Pancreas (tissue), 10 donors: ENCODE results near the gene TTC3. TPM values are rescaled to one million over a fixed set of nuclear protein-coding genes. Genes with fewer than 3 reads are reported as not detected.
"Not testable (repeated sequence)": the region's sequence is repeated elsewhere in the genome, so short reads cannot be mapped to it uniquely, and the experiment has no call there.

Source experiments
- ATAC-seq, 4 donors: fragments of 200-7000 bp; cut with Tn5 transposase; one replicate each; pipeline versions ENCODE4 v1.8.0 to v1.9.1; 2020; ENCODE audit warnings: mild to moderate bottlenecking in 4 of 4, moderate library complexity in 4 of 4
- DNase-seq, 6 donors: peaks; one replicate each; pipeline ENCODE4 v3.0.0-alpha.2; 2020
- FAIRE-seq: peaks from 2 replicates; lab custom pipeline; 2012; peaks lifted over from hg19 to GRCh38; lab: Jason Lieb, UNC
- H3K27ac ChIP-seq, 4 donors: fragments of 200-600 bp; sonication (generic); 1 replicate in 3 of 4; 2 replicates in 1 of 4; pipeline versions ENCODE4 v1.5.0 to v1.8.0; 2020
- H3K27me3 ChIP-seq, 4 donors: fragments of 200-600 bp; one replicate each; pipeline ENCODE4 v1.8.0; 2021
- H3K36me3 ChIP-seq, 3 donors: fragments of 200-600 bp; sonication (generic) in 1 of 3; one replicate each; pipeline versions ENCODE4 v1.5.0 to v1.8.0; 2020 to 2021
- H3K4me1 ChIP-seq, 3 donors: fragments of 200-600 bp; one replicate each; pipeline ENCODE4 v1.8.0; 2021
- H3K4me3 ChIP-seq, 4 donors: fragments of 200-600 bp; sonication (generic) in 2 of 4; one replicate each; pipeline versions ENCODE4 v1.5.0 to v1.8.0; 2020 to 2021
- H3K9me3 ChIP-seq, 4 donors: fragments of 200-600 bp; one replicate each; pipeline ENCODE4 v1.8.0; 2021
- WGBS, 2 donors: extraction: QIAGEN DNeasy Blood & Tissue Kit; methylation state at CpG; one replicate each; pipeline ENCODE4 v1.1.7; 2013; 5-methylcytosine and 5-hydroxymethylcytosine counted together
- intact Hi-C, 3 donors: fragments of 100-400 bp; cut with DNase I; formaldehyde crosslinking; loops; one replicate each; pipeline versions ENCODE4 v1.11.1 to v1.14.2; 2022
- polyA plus RNA-seq, 2 donors: library from polyadenylated mRNA; stranded (reverse); fragments of 200-250 nt; gene quantifications; one replicate each; pipeline ENCODE4 v1.2.3, GENCODE V29; 2013
- total RNA-seq, 6 donors: library from RNA; stranded (reverse); fragmentation: NEBNext Ultra II Directional in 4 of 6; extraction: Animal tissue kit (Norgen Biotek cat#: 25700) in 4 of 6; gene quantifications; one replicate each; pipeline versions ENCODE4 v1.2.1 to v1.2.4, GENCODE V29; 2021 to 2023
- TF ChIP-seq, protein P1 (sequence below), 4 donors: fragments of 200-600 bp; sonication (generic) in 3 of 4; IDR thresholded peaks; one replicate each; pipeline versions ENCODE4 v1.5.0 to v1.8.0; 2021; ENCODE audit warnings: antibody characterized with exemption in 4 of 4
- donor health status: healthy with polysubstance abuse.
- donor health status: DM: no; HTN: no; CAD: no; lungs with moderate emphysema.
- donor health status: DM: no; HTN: no; CAD: no.
- donor health status: control.
- donor health status: control.
- donor health status: Bipolar disorder and iron deficiency.
- donor health status: DM: yes; HTN: yes; CAD: no.
- donor health status: DM: no; HTN: no; CAD: no.
- donor health status: DM: no; HTN: no; CAD: no.
- donor health status: DM: yes; HTN: yes; CAD: no.

Gene TTC3
- total and polyA plus RNA-seq, 8 donors, result 24.6 to 103 (median 62.8) TPM

DNA sequence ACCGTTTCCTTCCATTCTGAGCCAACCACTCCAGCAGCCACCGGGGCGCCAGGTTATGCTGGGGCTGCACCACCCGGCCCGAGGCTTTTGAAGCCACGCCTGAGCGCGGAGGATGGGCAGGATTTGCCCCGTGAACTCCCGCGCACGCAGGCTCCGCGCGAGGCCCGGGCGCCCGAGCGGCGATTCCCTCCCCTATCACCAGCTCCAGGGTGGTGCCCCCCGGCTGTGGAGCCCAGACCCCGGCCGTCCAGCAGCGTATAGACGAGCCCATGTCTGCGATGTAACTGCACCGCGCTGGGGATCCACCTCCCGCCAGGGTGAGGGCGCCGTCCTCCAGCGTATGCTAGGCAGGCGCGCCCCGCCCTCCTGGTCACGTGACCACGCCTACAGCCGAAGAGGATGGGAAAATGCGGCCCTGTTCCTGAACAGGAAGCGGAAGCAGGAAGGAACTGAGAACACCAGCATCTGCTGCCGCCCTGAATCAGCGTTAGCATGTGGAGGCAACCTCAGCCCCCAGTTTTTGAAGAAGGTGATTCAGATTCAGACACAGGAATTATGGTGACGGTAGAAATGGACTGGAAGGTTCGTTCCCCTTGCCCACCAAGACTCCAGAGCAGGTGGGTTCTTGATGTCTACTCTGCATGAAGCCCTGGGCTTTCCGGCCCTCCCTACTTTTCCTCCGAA, 148.1 kb downstream of the TTC3 start:
- Histone ChIP-seq H3K27me3 (no peaks in the 10 kb centered on the region), H3K4me1 (peaks cover 0 to 3% (median 0%) of the 10 kb centered on the region in 3 donors), H3K36me3 (peaks cover 0 to 25% (median 12%) of the 10 kb centered on the region in 3 donors), H3K9me3 (no peaks in the 10 kb centered on the region), H3K4me3 (peak overlapping the region; percentile 23 to 66 (median 56)), H3K27ac (peak overlapping the region; percentile 54 to 73 (median 64))
- TF ChIP-seq, protein P1, sequence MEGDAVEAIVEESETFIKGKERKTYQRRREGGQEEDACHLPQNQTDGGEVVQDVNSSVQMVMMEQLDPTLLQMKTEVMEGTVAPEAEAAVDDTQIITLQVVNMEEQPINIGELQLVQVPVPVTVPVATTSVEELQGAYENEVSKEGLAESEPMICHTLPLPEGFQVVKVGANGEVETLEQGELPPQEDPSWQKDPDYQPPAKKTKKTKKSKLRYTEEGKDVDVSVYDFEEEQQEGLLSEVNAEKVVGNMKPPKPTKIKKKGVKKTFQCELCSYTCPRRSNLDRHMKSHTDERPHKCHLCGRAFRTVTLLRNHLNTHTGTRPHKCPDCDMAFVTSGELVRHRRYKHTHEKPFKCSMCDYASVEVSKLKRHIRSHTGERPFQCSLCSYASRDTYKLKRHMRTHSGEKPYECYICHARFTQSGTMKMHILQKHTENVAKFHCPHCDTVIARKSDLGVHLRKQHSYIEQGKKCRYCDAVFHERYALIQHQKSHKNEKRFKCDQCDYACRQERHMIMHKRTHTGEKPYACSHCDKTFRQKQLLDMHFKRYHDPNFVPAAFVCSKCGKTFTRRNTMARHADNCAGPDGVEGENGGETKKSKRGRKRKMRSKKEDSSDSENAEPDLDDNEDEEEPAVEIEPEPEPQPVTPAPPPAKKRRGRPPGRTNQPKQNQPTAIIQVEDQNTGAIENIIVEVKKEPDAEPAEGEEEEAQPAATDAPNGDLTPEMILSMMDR (IDR thresholded peaks at IDR 0.05), result no peak
- FAIRE-seq (no peak), ATAC-seq (peak; percentile 95 to 98 (median 96)), DNase-seq (peak; percentile 89 to 95 (median 93))
- intact Hi-C loops, result no loop called here
- 8 to 9% methylated on average over 46 of the region's 46 CpGs for WGBS, 2 donors

DNA sequence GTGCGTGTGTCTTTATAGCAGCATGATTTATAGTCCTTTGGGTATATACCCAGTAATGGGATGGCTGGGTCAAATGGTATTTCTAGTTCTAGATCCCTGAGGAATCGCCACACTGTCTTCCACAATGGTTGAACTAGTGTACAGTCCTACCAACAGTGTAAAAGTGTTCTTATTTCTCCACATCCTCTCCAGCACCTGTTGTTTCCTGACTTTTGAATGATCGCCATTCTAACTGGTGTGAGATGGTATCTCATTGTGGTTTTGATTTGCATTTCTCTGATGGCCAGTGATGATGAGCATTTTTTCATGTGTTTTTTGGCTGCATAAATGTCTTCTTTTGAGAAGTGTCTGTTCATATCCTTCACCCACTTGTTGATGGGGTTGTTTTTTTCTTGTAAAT, 149.2 kb downstream of the TTC3 start:
- peaks cover 0 to 34% (median 15%) of the 10 kb centered on the region in 3 donors for H3K36me3 ChIP-seq

DNA sequence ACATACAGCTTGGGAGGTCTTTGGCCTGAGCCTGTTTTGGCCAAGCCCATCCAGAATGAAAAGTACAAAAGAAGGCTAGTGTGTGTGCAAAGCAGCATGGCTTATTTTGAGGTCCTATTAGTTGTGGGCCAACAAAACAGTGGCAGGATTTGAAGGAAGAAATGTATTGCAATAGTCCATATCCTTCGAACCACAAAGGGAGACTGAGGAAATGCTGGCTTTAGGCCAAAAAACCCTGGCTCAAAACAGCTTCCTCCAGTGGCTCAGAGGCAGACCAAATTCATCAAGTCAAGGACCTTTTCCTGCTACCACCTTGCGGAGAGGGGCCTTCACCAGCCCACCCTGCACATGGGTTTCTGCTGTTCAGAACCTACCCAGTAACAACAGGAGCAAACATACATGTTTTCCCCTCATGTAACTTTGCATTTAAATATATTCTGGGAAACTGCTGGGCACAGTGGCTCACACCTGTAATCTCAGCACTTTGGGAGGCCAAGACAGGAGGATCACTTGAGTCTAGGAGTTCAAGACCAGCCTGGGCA, 150.8 kb downstream of the TTC3 start:
- FAIRE-seq, result no peak
- no peak for ATAC-seq
- Histone ChIP-seq H3K4me3 (no peak overlapping the region), H3K4me1 (peaks cover 0 to 3% (median 0%) of the 10 kb centered on the region in 3 donors), H3K9me3 (no peaks in the 10 kb centered on the region), H3K27ac (no peak overlapping the region), H3K36me3 (peaks cover 5 to 42% (median 23%) of the 10 kb centered on the region in 3 donors), H3K27me3 (no peaks in the 10 kb centered on the region)
- WGBS, 2 donors, result 88 to 90% methylated on average over 2 of the region's 2 CpGs
- DNase-seq, result no peak
- intact Hi-C loops, result no loop called here
- TF ChIP-seq, protein P1 (IDR thresholded peaks at IDR 0.05), result no peak

More for the DNA sequence above, 149.2 kb downstream of the TTC3 start:
- ATAC-seq, H3K4me3 ChIP-seq, FAIRE-seq, H3K27me3 ChIP-seq, H3K4me1 ChIP-seq, H3K27ac ChIP-seq, DNase-seq, intact Hi-C loops, H3K9me3 ChIP-seq: not testable (repeated sequence)
- WGBS, 2 donors, result 92 to 98% methylated on average over 3 of the region's 3 CpGs

DNA sequence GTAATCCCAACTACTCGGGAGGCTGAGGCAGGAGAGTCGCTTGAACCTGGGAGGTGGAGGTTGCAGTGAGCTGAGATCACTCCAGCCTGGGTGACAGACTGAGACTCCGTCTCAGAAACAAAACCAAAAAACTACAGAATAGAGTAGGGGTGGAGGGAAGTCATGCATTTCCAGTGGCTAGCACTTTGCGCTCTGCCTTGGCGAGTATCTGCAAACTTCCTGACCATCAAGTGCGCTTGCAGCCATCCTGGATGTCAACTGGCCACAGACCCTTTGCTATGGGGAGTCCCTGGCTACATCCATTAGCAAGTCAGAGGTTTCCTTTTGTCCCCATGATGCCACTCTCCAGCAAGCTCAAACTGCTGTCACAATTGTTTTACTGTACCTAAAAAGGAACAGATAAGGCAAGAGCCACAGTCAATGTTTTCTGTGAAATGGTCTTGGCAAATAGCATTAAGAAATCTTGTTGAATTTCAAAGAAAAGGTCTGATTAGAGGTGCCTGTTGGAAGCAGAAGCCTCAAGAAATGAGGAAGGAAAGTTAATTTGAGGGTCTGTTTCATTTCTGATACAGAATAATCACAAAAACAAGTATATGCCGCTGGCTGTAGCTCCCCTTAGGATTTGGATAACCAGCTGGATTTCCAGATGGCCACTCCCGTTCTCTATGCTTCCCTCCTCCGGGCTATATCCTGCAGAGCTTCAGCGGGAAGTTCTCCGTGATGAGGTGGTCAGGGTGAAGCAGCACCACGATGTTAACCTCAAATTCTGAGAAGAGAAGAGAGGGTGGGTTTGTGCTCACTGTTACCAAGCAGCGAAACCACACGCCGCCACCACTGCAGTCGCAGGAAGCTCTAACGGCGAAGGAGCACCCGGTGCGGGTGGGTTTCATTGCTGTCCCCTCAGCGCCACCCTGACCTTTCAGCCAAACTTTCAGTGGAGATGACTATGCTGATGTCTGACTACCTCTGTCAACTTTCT, 152.1 kb downstream of the TTC3 start:
- no peak for ATAC-seq
- TF ChIP-seq, protein P1 (IDR thresholded peaks at IDR 0.05), result no peak
- intact Hi-C loops, result no loop called here
- Histone ChIP-seq H3K4me3 (no peak overlapping the region), H3K36me3 (peaks cover 5 to 46% (median 23%) of the 10 kb centered on the region in 3 donors), H3K4me1 (peaks cover 0 to under 1% (median 0%) of the 10 kb centered on the region in 3 donors), H3K27me3 (no peaks in the 10 kb centered on the region), H3K9me3 (no peaks in the 10 kb centered on the region), H3K27ac (no peak overlapping the region)
- no peak for FAIRE-seq
- 92 to 93% methylated on average over 21 of the region's 21 CpGs for WGBS, 2 donors
- DNase-seq, result no peak
